Measurements from ENCODE around the gene ENO3. TPM values are rescaled to one million over a fixed set of nuclear protein-coding genes. Genes with fewer than 3 reads are reported as not detected.

The ENO3 gene
- total and polyA plus RNA-seq, 10 of the 15 experiments (the other 5 are each of a cell fraction or from before 2014, with no cell fraction given): 6.8 to 28.4 (median 17.0) TPM

DNA sequence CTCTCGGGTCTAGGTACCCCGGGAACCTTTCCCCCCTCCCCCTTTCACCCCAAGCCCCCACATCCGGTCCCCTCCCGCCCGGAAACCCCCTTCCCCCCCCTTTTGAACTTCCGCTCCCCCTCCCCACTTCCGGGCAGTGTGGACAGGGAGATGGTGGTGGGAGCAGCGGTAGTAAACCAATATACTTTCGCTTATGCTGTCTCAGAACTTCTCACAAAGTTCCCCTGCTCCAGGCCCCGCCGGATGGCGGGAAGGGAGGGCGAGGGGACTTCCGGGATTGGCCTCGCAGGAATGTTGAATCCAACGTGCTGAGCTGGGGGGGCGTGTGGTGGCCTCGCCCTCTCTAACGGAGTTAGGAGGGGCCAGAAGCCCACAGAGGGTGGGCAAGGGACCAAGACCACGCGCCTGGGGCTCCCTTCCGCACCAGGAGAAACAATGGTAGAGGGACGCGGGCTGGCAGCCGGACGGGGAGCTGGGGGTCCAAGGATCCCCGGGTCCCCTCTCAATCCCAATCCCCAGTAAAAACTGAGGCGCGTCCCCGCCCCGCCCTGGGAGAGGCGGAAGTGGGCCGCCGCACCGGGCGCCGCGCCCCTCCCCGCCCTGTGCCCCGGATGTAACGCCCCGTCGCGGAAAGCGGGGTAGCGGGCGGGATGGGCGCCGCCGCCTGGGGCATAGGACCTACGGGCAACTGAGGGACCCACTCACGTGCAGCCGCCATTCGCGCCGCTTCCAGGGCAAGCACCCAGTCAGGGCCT, 3.3 kb upstream of the ENO3 start (continued):
- TF ChIP-seq, protein P1, sequence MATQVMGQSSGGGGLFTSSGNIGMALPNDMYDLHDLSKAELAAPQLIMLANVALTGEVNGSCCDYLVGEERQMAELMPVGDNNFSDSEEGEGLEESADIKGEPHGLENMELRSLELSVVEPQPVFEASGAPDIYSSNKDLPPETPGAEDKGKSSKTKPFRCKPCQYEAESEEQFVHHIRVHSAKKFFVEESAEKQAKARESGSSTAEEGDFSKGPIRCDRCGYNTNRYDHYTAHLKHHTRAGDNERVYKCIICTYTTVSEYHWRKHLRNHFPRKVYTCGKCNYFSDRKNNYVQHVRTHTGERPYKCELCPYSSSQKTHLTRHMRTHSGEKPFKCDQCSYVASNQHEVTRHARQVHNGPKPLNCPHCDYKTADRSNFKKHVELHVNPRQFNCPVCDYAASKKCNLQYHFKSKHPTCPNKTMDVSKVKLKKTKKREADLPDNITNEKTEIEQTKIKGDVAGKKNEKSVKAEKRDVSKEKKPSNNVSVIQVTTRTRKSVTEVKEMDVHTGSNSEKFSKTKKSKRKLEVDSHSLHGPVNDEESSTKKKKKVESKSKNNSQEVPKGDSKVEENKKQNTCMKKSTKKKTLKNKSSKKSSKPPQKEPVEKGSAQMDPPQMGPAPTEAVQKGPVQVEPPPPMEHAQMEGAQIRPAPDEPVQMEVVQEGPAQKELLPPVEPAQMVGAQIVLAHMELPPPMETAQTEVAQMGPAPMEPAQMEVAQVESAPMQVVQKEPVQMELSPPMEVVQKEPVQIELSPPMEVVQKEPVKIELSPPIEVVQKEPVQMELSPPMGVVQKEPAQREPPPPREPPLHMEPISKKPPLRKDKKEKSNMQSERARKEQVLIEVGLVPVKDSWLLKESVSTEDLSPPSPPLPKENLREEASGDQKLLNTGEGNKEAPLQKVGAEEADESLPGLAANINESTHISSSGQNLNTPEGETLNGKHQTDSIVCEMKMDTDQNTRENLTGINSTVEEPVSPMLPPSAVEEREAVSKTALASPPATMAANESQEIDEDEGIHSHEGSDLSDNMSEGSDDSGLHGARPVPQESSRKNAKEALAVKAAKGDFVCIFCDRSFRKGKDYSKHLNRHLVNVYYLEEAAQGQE (IDR thresholded peaks at IDR 0.05; ENCODE audit: low read depth, low read length): no peak
- TF ChIP-seq, protein P2, sequence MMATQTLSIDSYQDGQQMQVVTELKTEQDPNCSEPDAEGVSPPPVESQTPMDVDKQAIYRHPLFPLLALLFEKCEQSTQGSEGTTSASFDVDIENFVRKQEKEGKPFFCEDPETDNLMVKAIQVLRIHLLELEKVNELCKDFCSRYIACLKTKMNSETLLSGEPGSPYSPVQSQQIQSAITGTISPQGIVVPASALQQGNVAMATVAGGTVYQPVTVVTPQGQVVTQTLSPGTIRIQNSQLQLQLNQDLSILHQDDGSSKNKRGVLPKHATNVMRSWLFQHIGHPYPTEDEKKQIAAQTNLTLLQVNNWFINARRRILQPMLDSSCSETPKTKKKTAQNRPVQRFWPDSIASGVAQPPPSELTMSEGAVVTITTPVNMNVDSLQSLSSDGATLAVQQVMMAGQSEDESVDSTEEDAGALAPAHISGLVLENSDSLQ (IDR thresholded peaks at IDR 0.05): peak; percentile 19; the same call in 1 of the 2 replicates
- TF ChIP-seq MTA3 (IDR thresholded peaks at IDR 0.05; ENCODE audit: borderline replicate concordance, low read length) (no peak), FOS (IDR thresholded peaks at IDR 0.05; ENCODE audit: borderline replicate concordance, extremely low read depth, insufficient read length) (no peak), FOXK2 (IDR thresholded peaks at IDR 0.05) (no peak), FOXM1 (IDR thresholded peaks at IDR 0.05; ENCODE audit: low read depth, low read length) (no peak), HDGF (IDR thresholded peaks at IDR 0.05) (no peak; the same call in 1 of the 2 replicates), EED (IDR thresholded peaks at IDR 0.05; ENCODE audit: low read depth) (peak; percentile 54; the same call in 1 of the 2 replicates), SMARCA5 (IDR thresholded peaks at IDR 0.05) (peak; percentile 6), ZZZ3 (IDR thresholded peaks at IDR 0.05; ENCODE audit: control insufficient read depth, insufficient read length, low read depth) (no peak), NR2C2 (IDR thresholded peaks at IDR 0.05; ENCODE audit: borderline replicate concordance, control insufficient read depth, insufficient read length, low read depth) (no peak), EP300 (IDR thresholded peaks at IDR 0.05; ENCODE audit: borderline replicate concordance in 1 of 2, control insufficient read depth in 1 of 2, low read depth in 2 of 2, low read length in 2 of 2) (no peak), ZNF622 (IDR thresholded peaks at IDR 0.05) (no peak), MTA2 (IDR thresholded peaks at IDR 0.05; ENCODE audit: low read depth) (no peak), SIN3A (IDR thresholded peaks at IDR 0.05; ENCODE audit: low read depth, low read length) (no peak), BCL11A (IDR thresholded peaks at IDR 0.05; ENCODE audit: low read depth, low read length) (0 out of 2 replicates have a peak, but pooled peaks have one; percentile 9)
- TF ChIP-seq, protein P3, sequence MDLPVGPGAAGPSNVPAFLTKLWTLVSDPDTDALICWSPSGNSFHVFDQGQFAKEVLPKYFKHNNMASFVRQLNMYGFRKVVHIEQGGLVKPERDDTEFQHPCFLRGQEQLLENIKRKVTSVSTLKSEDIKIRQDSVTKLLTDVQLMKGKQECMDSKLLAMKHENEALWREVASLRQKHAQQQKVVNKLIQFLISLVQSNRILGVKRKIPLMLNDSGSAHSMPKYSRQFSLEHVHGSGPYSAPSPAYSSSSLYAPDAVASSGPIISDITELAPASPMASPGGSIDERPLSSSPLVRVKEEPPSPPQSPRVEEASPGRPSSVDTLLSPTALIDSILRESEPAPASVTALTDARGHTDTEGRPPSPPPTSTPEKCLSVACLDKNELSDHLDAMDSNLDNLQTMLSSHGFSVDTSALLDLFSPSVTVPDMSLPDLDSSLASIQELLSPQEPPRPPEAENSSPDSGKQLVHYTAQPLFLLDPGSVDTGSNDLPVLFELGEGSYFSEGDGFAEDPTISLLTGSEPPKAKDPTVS (IDR thresholded peaks at IDR 0.05; ENCODE audit: low read depth, low read length): no peak
- TF ChIP-seq, protein P4, sequence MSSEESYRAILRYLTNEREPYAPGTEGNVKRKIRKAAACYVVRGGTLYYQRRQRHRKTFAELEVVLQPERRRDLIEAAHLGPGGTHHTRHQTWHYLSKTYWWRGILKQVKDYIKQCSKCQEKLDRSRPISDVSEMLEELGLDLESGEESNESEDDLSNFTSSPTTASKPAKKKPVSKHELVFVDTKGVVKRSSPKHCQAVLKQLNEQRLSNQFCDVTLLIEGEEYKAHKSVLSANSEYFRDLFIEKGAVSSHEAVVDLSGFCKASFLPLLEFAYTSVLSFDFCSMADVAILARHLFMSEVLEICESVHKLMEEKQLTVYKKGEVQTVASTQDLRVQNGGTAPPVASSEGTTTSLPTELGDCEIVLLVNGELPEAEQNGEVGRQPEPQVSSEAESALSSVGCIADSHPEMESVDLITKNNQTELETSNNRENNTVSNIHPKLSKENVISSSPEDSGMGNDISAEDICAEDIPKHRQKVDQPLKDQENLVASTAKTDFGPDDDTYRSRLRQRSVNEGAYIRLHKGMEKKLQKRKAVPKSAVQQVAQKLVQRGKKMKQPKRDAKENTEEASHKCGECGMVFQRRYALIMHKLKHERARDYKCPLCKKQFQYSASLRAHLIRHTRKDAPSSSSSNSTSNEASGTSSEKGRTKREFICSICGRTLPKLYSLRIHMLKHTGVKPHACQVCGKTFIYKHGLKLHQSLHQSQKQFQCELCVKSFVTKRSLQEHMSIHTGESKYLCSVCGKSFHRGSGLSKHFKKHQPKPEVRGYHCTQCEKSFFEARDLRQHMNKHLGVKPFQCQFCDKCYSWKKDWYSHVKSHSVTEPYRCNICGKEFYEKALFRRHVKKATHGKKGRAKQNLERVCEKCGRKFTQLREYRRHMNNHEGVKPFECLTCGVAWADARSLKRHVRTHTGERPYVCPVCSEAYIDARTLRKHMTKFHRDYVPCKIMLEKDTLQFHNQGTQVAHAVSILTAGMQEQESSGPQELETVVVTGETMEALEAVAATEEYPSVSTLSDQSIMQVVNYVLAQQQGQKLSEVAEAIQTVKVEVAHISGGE (CRISPR knock-in tag; IDR thresholded peaks at IDR 0.05): peak; percentile 52
